AG04449 (cell line): Measurements from ENCODE around the gene C6orf132.

Source experiments
- CTCF ChIA-PET: fragments of 350-600 bp; formaldehyde crosslinking; extraction: SDS; loops from one replicate; lab custom pipeline; 2021; ENCODE audit warnings: antibody characterized with exemption; lab: Yijun Ruan, JAX
- POLR2A ChIA-PET: fragments of 400-600, 350-600 bp; formaldehyde crosslinking; extraction: SDS; loops from one replicate; lab custom pipeline; 2020; ENCODE audit warnings: antibody characterized with exemption, inconsistent platforms; lab: Yijun Ruan, JAX
- DNase-seq: peaks from one replicate; pipeline ENCODE4 v3.0.0-alpha.2; 2010; ENCODE audit warnings: low read depth, low spot score
- H3K4me3 ChIP-seq: 2 replicates; pipeline ENCODE4 v1.5.1; 2011; ENCODE audit warnings: low read depth, mild to moderate bottlenecking, control low read depth, low read length
- CTCF ChIP-seq: IDR thresholded peaks from one replicate; pipeline ENCODE4 v1.5.1; 2011; ENCODE audit warnings: mild to moderate bottlenecking, moderate library complexity, low read length, control low read depth, inconsistent platforms; ENCODE audit not compliant: insufficient read depth; ENCODE audit errors: missing control alignments

Gene C6orf132

GRCh38 chr6:42066156-42066675 lies 76.2 kb downstream of the C6orf132 start:
- TF ChIP-seq CTCF, result no peak
- no peak overlapping the region for H3K4me3 ChIP-seq
- POLR2A ChIA-PET, result no interaction called here
- CTCF ChIA-PET, result interaction anchor here (0.8 to 3.4 kb wide), 4 partner anchors 9 to 279 kb away, joined by 3 to 20 read pairs (median 8); partner anchors contain the start of gene TOMM6
- no peak for DNase-seq

GRCh38 chr6:42059743-42060142 lies 82.7 kb downstream of the C6orf132 start:
- ChIA-PET POLR2A (no interaction called here), CTCF (interaction anchor here (1.2 to 3.6 kb wide), 2 partner anchors 9 to 14 kb away, joined by 4 to 22 read pairs; no protein-coding TSS in a partner anchor)
- TF ChIP-seq CTCF, result no peak

GRCh38 chr6:42053601-42054000 lies 88.8 kb downstream of the C6orf132 start:
- no peak for DNase-seq
- CTCF ChIA-PET, result interaction anchor here (1.4 to 18.7 kb wide), 2 partner anchors 32 to 265 kb away, joined by 3 to 514 read pairs; partner anchors contain the start of genes FRS3, PRICKLE4 and TOMM6
- POLR2A ChIA-PET, result no interaction called here
- TF ChIP-seq CTCF, result no peak
- H3K4me3 ChIP-seq, result no peak overlapping the region

More at GRCh38 chr6:42059743-42060142, 82.7 kb downstream of the C6orf132 start:
- H3K4me3 ChIP-seq, result no peak overlapping the region
- no peak for DNase-seq

- CTCF ChIA-PET, result interaction anchor here (1.0 to 18.7 kb wide), 8 partner anchors 9 to 263 kb away, joined by 3 to 514 read pairs (median 4); partner anchors contain the start of genes BYSL, FRS3, MED20 and PRICKLE4
- POLR2A ChIA-PET, result interaction anchor here (1.3 to 2.1 kb wide), 3 partner anchors 130 to 318 kb away, joined by 4 to 9 read pairs (median 5); partner anchors contain the start of genes BYSL, MED20 and TOMM6
- no peak for TF ChIP-seq CTCF
- DNase-seq, result no peak
- H3K4me3 ChIP-seq, result peak overlapping the region; percentile 81
These were observed 91.2 kb downstream of the C6orf132 start for GRCh38 chr6:42051268-42051653.
